ENCODE results near the gene KCND3. TPM values are rescaled to one million over a fixed set of nuclear protein-coding genes. Genes with fewer than 3 reads are reported as not detected.

Gene KCND3
- total and polyA plus RNA-seq, 4 donors = 1.0 to 27.1 (median 6.1) TPM

GRCh38 chr1:111769517-111770146, 219.8 kb downstream of the KCND3 start (continued):
- TF ChIP-seq, protein P1, sequence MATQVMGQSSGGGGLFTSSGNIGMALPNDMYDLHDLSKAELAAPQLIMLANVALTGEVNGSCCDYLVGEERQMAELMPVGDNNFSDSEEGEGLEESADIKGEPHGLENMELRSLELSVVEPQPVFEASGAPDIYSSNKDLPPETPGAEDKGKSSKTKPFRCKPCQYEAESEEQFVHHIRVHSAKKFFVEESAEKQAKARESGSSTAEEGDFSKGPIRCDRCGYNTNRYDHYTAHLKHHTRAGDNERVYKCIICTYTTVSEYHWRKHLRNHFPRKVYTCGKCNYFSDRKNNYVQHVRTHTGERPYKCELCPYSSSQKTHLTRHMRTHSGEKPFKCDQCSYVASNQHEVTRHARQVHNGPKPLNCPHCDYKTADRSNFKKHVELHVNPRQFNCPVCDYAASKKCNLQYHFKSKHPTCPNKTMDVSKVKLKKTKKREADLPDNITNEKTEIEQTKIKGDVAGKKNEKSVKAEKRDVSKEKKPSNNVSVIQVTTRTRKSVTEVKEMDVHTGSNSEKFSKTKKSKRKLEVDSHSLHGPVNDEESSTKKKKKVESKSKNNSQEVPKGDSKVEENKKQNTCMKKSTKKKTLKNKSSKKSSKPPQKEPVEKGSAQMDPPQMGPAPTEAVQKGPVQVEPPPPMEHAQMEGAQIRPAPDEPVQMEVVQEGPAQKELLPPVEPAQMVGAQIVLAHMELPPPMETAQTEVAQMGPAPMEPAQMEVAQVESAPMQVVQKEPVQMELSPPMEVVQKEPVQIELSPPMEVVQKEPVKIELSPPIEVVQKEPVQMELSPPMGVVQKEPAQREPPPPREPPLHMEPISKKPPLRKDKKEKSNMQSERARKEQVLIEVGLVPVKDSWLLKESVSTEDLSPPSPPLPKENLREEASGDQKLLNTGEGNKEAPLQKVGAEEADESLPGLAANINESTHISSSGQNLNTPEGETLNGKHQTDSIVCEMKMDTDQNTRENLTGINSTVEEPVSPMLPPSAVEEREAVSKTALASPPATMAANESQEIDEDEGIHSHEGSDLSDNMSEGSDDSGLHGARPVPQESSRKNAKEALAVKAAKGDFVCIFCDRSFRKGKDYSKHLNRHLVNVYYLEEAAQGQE (IDR thresholded peaks at IDR 0.05) = no peak
- TF ChIP-seq RAD21 (IDR thresholded peaks at IDR 0.05) = peak; percentile 99

GRCh38 chr1:111768625-111769024, 220.8 kb downstream of the KCND3 start:
- peaks cover 2 to 22% (median 17%) of the 10 kb centered on the region in 4 donors for H3K36me3 ChIP-seq (ENCODE audit: control insufficient read depth in 4 of 4, insufficient read depth in 3 of 4, low read depth in 1 of 4, low read length in 3 of 4)
- no peaks in the 10 kb centered on the region for H3K27me3 ChIP-seq (ENCODE audit: control insufficient read depth in 4 of 4, insufficient read depth in 4 of 4, low read length in 3 of 4)
- no peak overlapping the region for H3K9ac ChIP-seq (ENCODE audit: low read depth in 1 of 2, low read length in 2 of 2)
- TF ChIP-seq ZBTB33 (IDR thresholded peaks at IDR 0.05) (no peak), EGR1 (IDR thresholded peaks at IDR 0.05; ENCODE audit: low read depth in 2 of 2) (no peak), GABPA (IDR thresholded peaks at IDR 0.05 in 1 of 2, conservative IDR thresholded peaks at IDR 0.05 in 1 of 2) (no peak), CTCF (IDR thresholded peaks at IDR 0.05; ENCODE audit: low read depth, low read length, missing input control) (no peak), NR2F2 (IDR thresholded peaks at IDR 0.05) (no peak), FOXA1 (IDR thresholded peaks at IDR 0.05) (no peak), TAF1 (conservative IDR thresholded peaks at IDR 0.05) (no peak), ATF3 (IDR thresholded peaks at IDR 0.05) (no peak), MAX (IDR thresholded peaks at IDR 0.05) (no peak), HNF4G (IDR thresholded peaks at IDR 0.05) (no peak), SP1 (IDR thresholded peaks at IDR 0.05) (no peak), YY1 (IDR thresholded peaks at IDR 0.05) (no peak)
- TF ChIP-seq, protein P1 (IDR thresholded peaks at IDR 0.05) = no peak
- no peaks in the 10 kb centered on the region for H3K9me3 ChIP-seq (ENCODE audit: control insufficient read depth in 4 of 4, low read length in 3 of 4)
- DNase-seq (ENCODE audit: low spot score) = no peak
- H3K4me3 ChIP-seq (ENCODE audit: low read depth in 1 of 3, low read length in 3 of 3) = no peak overlapping the region
- peaks cover 0 to 6% (median 2%) of the 10 kb centered on the region in 4 donors for H3K4me1 ChIP-seq (ENCODE audit: control insufficient read depth in 4 of 4, insufficient read depth in 4 of 4, low read length in 3 of 4)
- no peak overlapping the region for H3K27ac ChIP-seq (ENCODE audit: low read depth in 1 of 2, low read length in 2 of 2)
